ENCODE data around the gene TSEN54.

TSEN54 gene

GRCh38 chr17:75481194-75482068 is 34.9 kb upstream of the TSEN54 start:
- Mint-ChIP-seq H3K36me3 (peaks cover 13 to 32% of the 10 kb centered on the region in 2 donors), H3K27ac (no peak overlapping the region), H3K27me3 (no peaks in the 10 kb centered on the region), H3K4me1 (peaks cover 5 to 9% of the 10 kb centered on the region in 2 donors), H3K4me3 (no peak overlapping the region), H3K9me3 (no peaks in the 10 kb centered on the region)
- no peak for DNase-seq
- ATAC-seq (replicated peaks) = no peak

- H3K27ac Mint-ChIP-seq = no peak overlapping the region
- H3K4me1 Mint-ChIP-seq = peaks cover 13 to 14% of the 10 kb centered on the region in 2 donors
- H3K9me3 Mint-ChIP-seq = no peaks in the 10 kb centered on the region
- peaks cover 8 to 31% of the 10 kb centered on the region in 2 donors for H3K36me3 Mint-ChIP-seq
- ATAC-seq (replicated peaks) = no peak
- H3K4me3 Mint-ChIP-seq = no peak overlapping the region
- no peaks in the 10 kb centered on the region for H3K27me3 Mint-ChIP-seq
- no peak for DNase-seq
Observed at GRCh38 chr17:75482098-75482942, 34.0 kb upstream of the TSEN54 start.

DNA sequence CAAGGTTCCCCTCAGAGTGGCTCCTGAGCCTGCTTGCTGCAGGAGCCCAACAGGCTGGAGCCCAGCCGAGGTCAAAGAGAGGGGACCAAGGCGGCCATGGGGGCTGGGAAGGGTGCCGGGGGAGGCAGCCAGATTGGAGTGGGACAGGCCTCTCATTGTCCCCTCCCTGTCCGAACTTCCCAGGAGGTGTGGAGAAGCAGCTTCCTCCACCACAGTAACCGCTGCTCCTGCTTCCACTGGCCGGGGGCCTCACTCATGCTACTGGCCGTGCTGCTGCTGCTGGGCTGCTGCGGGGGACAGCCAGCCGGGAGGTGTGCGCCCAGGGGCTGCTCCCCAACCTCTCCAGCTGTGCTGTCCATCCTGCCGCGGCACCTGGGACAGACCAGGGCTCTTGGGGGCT is 30.6 kb upstream of the TSEN54 start:
- Mint-ChIP-seq H3K9me3 (no peaks in the 10 kb centered on the region), H3K27me3 (no peaks in the 10 kb centered on the region), H3K36me3 (peaks cover 13 to 36% of the 10 kb centered on the region in 2 donors), H3K4me3 (no peak overlapping the region), H3K27ac (no peak overlapping the region), H3K4me1 (peaks cover 19 to 20% of the 10 kb centered on the region in 2 donors)
- ATAC-seq (replicated peaks) (no peak), DNase-seq (no peak)

GRCh38 chr17:75486151-75486550 is 30.2 kb upstream of the TSEN54 start:
- DNase-seq (no peak), ATAC-seq (replicated peaks) (no peak)
- H3K27ac Mint-ChIP-seq = peak overlapping the region; percentile 82
- no peak overlapping the region for H3K4me3 Mint-ChIP-seq
- peaks cover 15 to 39% of the 10 kb centered on the region in 2 donors for H3K36me3 Mint-ChIP-seq
- peaks cover 19 to 20% of the 10 kb centered on the region in 2 donors for H3K4me1 Mint-ChIP-seq
- no peaks in the 10 kb centered on the region for H3K9me3 Mint-ChIP-seq
- no peaks in the 10 kb centered on the region for H3K27me3 Mint-ChIP-seq

DNA sequence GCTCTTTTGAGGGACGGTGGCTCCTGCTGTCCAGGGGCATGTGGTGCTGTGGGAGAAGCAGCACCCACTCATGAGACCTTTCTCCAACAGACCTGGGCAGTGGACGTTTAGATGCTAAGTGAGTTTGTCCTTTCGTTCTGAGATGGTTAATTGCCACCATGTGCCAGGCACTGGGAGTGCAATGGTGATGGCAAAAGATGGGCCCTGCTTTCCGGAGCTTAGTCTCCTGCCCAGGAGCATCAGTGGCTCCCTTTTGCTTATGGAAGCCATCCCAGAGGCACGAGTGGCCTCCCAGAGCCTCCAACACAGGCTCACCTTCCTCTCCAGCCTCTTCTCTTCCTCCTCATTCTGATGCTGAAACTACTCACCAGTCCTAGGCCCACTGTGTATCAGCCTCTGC is 29.4 kb upstream of the TSEN54 start:
- no peaks in the 10 kb centered on the region for H3K27me3 Mint-ChIP-seq
- peaks cover 17 to 45% of the 10 kb centered on the region in 2 donors for H3K36me3 Mint-ChIP-seq
- ATAC-seq (replicated peaks) (peak in 1 of 2 donors; percentile 6), DNase-seq (no peak)
- no peaks in the 10 kb centered on the region for H3K9me3 Mint-ChIP-seq
- peak overlapping the region; percentile 94 for H3K27ac Mint-ChIP-seq
- peak overlapping the region in 1 of 2 donors; percentile 49 for H3K4me3 Mint-ChIP-seq
- H3K4me1 Mint-ChIP-seq = peaks cover 19 to 20% of the 10 kb centered on the region in 2 donors

DNA sequence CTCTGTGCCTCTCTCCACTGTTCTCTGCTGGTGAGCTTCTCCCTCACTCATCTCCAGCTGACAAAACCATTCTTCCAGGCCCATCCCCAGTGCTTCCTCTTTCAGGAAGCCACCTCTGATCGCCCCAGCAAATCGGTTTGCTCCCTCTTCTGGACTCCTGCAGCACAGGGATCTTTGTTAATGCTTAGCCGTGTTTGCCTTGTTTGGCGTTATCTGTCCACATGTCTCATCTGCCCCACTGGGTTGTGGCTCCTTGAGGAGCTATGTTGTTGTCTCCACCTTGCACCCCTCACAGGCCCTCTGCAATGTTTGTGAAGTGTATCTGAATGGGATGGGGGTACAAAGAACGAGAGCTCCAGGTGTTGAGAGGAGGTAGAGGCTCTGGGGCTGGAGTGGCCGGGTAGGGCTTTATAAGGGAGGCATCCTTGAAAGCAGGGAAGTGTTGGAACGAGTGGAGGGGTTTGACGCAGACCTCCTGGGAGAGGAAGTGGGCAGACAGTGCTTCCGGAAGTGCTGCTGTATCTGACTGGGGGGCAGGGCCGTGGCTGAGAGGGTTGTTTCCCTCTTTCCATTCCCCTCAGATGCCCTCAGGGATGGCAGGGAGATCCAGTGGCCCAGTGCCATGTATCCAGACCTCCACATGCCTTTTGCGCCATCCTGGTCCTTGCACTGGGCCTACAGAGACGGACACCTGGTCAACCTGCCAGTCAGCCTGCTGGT is 28.8 kb upstream of the TSEN54 start:
- H3K4me1 Mint-ChIP-seq = peaks cover 19 to 20% of the 10 kb centered on the region in 2 donors
- H3K27me3 Mint-ChIP-seq = no peaks in the 10 kb centered on the region
- peak; percentile 18 for DNase-seq
- ATAC-seq (replicated peaks) = peak; percentile 76 to 84
- peak overlapping the region; percentile 94 for H3K27ac Mint-ChIP-seq
- H3K36me3 Mint-ChIP-seq = peaks cover 18 to 47% of the 10 kb centered on the region in 2 donors
- H3K4me3 Mint-ChIP-seq = peak overlapping the region; percentile 49 to 60
- H3K9me3 Mint-ChIP-seq = no peaks in the 10 kb centered on the region

DNA sequence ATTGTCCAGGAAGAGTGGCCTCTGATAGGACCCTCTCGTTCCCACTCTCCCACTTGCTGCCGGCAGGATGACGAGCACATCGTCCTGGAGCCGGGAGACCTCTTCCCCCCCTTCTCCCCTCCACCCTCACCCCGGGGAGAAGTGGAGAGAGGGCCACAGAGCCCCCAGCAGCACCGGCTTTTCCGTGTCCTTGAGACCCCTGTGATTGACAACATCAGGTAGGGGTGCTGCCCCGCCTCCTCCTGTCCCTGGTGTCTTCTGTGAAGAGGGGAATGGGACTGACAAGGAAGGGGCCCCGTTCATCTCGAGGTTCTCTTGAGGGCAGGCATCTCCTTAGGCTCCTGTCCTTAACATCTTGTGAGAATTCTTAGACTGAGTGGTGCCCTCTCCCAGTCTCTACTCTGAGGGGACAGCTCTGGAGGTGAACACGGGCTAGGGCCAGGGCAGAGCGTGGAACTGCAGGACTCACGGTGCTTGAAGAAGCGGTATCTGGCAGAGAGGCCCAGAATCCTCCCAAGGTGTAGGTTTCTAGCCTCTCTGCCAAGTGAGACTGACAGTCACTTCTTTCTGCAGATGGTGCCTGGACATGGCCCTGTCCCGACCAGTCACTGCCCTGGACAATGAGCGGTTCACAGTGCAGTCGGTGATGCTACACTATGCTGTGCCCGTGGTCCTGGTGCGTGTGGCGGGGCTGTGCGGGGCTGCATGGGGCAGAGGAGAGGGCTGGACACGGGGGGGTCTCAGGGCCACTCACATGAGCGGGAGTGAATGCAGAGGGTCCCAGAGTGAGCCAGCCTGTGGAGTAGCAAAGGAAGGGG is 27.4 kb upstream of the TSEN54 start:
- DNase-seq (no peak), ATAC-seq (replicated peaks) (no peak)
- no peaks in the 10 kb centered on the region for H3K27me3 Mint-ChIP-seq
- H3K27ac Mint-ChIP-seq = no peak overlapping the region
- H3K36me3 Mint-ChIP-seq = peaks cover 17 to 46% of the 10 kb centered on the region in 2 donors
- H3K9me3 Mint-ChIP-seq = no peaks in the 10 kb centered on the region
- H3K4me3 Mint-ChIP-seq = no peak overlapping the region
- H3K4me1 Mint-ChIP-seq = peaks cover 19 to 20% of the 10 kb centered on the region in 2 donors

GRCh38 chr17:75489511-75489955 is 26.8 kb upstream of the TSEN54 start:
- ATAC-seq (replicated peaks) = no peak

GRCh38 chr17:75490173-75490743 is 26.1 kb upstream of the TSEN54 start:
- Mint-ChIP-seq H3K9me3 (no peaks in the 10 kb centered on the region), H3K27ac (no peak overlapping the region), H3K27me3 (no peaks in the 10 kb centered on the region), H3K36me3 (peaks cover 22 to 52% of the 10 kb centered on the region in 2 donors), H3K4me1 (peaks cover 19 to 20% of the 10 kb centered on the region in 2 donors), H3K4me3 (no peak overlapping the region)
- ATAC-seq (replicated peaks) (no peak), DNase-seq (no peak)

More at GRCh38 chr17:75489511-75489955, 26.8 kb upstream of the TSEN54 start:
- H3K27me3 Mint-ChIP-seq = no peaks in the 10 kb centered on the region
- no peak for DNase-seq
- H3K36me3 Mint-ChIP-seq = peaks cover 21 to 50% of the 10 kb centered on the region in 2 donors
- no peaks in the 10 kb centered on the region for H3K9me3 Mint-ChIP-seq
- H3K4me1 Mint-ChIP-seq = peaks cover 19 to 20% of the 10 kb centered on the region in 2 donors
- H3K4me3 Mint-ChIP-seq = no peak overlapping the region
- H3K27ac Mint-ChIP-seq = no peak overlapping the region

DNA sequence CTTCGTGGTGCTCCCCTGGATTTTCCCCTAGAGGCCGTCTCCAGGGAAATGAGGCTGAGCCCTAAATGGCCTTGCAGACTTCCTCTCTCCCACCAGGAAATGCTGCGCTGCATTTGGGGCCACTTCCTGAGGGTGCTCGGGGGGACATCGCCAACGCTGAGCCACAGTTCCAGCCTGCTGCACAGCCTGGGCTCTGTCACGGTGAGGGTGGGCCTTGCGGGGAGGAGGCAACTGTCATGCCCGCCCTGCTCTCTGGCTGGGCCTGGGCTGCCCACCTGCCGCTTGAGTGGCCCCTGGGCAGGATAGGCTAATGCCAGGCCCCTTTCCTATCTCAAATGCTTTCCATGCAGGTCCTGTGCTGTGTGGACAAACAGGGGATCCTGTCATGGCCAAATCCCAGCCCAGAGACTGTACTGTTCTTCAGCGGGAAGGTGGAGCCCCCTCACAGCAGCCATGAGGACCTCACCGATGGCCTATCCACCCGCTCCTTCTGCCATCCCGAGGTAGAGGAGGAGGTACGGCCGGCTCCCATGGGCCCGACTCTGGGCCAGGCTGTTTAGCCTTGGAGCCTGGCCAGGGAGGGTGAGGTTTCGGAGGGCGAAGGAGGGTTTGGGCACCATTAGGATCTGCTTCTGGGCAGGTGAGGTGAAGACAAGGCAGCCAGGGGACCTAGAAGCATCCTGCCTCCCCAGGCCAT is 25.2 kb upstream of the TSEN54 start:
- peaks cover 25 to 56% of the 10 kb centered on the region in 2 donors for H3K36me3 Mint-ChIP-seq
- DNase-seq (no peak), ATAC-seq (replicated peaks) (no peak)
- H3K27ac Mint-ChIP-seq = no peak overlapping the region
- H3K4me1 Mint-ChIP-seq = peaks cover 18 to 19% of the 10 kb centered on the region in 2 donors
- no peaks in the 10 kb centered on the region for H3K27me3 Mint-ChIP-seq
- no peaks in the 10 kb centered on the region for H3K9me3 Mint-ChIP-seq
- no peak overlapping the region for H3K4me3 Mint-ChIP-seq

DNA sequence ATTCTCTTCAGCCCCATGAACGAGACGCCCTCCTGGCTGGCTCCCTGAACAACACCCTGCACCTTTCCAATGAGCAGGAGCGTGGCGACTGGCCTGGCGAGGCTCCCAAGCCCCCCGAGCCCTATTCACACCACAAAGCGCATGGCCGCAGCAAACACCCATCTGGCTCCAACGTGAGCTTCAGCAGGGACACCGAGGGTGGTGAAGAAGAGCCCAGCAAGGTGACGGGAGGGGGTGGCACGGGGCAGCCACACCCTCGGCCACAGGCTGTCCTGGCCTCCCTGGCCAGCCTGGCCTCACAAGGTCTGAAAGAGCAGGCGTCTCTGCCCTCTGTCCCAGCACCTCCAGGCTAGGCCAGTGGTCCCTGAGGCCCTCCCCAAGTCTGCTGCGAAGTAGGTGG is 24.6 kb upstream of the TSEN54 start:
- no peak overlapping the region for H3K4me3 Mint-ChIP-seq
- H3K27ac Mint-ChIP-seq = no peak overlapping the region
- DNase-seq (no peak), ATAC-seq (replicated peaks) (no peak)
- peaks cover 12 to 14% of the 10 kb centered on the region in 2 donors for H3K4me1 Mint-ChIP-seq
- H3K27me3 Mint-ChIP-seq = no peaks in the 10 kb centered on the region
- H3K36me3 Mint-ChIP-seq = peaks cover 23 to 56% of the 10 kb centered on the region in 2 donors
- no peaks in the 10 kb centered on the region for H3K9me3 Mint-ChIP-seq

GRCh38 chr17:75492555-75493168 is 23.7 kb upstream of the TSEN54 start:
- no peak overlapping the region for H3K4me3 Mint-ChIP-seq
- no peaks in the 10 kb centered on the region for H3K27me3 Mint-ChIP-seq

More at GRCh38 chr17:75492555-75493168, 23.7 kb upstream of the TSEN54 start:
- H3K27ac Mint-ChIP-seq = peak overlapping the region; percentile 59
- DNase-seq (no peak), ATAC-seq (replicated peaks) (no peak)
- H3K36me3 Mint-ChIP-seq = peaks cover 26 to 50% of the 10 kb centered on the region in 2 donors
- H3K9me3 Mint-ChIP-seq = no peaks in the 10 kb centered on the region
- H3K4me1 Mint-ChIP-seq = peaks cover 3 to 4% of the 10 kb centered on the region in 2 donors
